Measurements from ENCODE around the gene CTAG1A. TPM values are rescaled to one million over a fixed set of nuclear protein-coding genes. Genes with fewer than 3 reads are reported as not detected.
"Not testable (repeated sequence)": the region's sequence is repeated elsewhere in the genome, so short reads cannot be mapped to it uniquely, and the experiment has no call there.

CTAG1A gene
- not detected for total RNA-seq

- DNase-seq (ENCODE audit: low spot score); intact Hi-C loops (cut with DNase I): not testable (repeated sequence)
- ATAC-seq = peak; percentile 41
These were observed at the start of gene CTAG1A for GRCh38 chrX:154584585-154585183. Gene CTAG1A, plus strand, starts transcription at chrX:154585133. Its CDS starts 74 bp downstream, at chrX:154585207.

GRCh38 chrX:154535892-154536291 lies 49.0 kb upstream of the CTAG1A start:
- intact Hi-C loops (cut with DNase I) = no loop called here
- DNase-seq (ENCODE audit: low spot score) (no peak), ATAC-seq (no peak)

GRCh38 chrX:154539077-154539476 lies 45.9 kb upstream of the CTAG1A start:
- DNase-seq (ENCODE audit: low spot score) = no peak

GRCh38 chrX:154540365-154540764 lies 44.6 kb upstream of the CTAG1A start:
- DNase-seq (ENCODE audit: low spot score); intact Hi-C loops (cut with DNase I); ATAC-seq: not testable (repeated sequence)

More at GRCh38 chrX:154539077-154539476, 45.9 kb upstream of the CTAG1A start:
- intact Hi-C loops (cut with DNase I) = no loop called here
- ATAC-seq = no peak

- peak; percentile 31 for ATAC-seq
- intact Hi-C loops (cut with DNase I) = no loop called here
- no peak for DNase-seq (ENCODE audit: low spot score)
These were observed 43.9 kb upstream of the CTAG1A start for GRCh38 chrX:154540897-154541535.

GRCh38 chrX:154541589-154541895 lies 43.4 kb upstream of the CTAG1A start:
- ATAC-seq = no peak
- intact Hi-C loops (cut with DNase I) = no loop called here
- no peak for DNase-seq (ENCODE audit: low spot score)

GRCh38 chrX:154541896-154542722 lies 42.8 kb upstream of the CTAG1A start:
- ATAC-seq = peak; percentile 74
- DNase-seq (ENCODE audit: low spot score) = peak; percentile 84
- intact Hi-C loops (cut with DNase I) = no loop called here

- ATAC-seq = no peak
- DNase-seq (ENCODE audit: low spot score) = no peak
- intact Hi-C loops (cut with DNase I) = no loop called here
These were observed 42.1 kb upstream of the CTAG1A start for GRCh38 chrX:154542723-154543424.

- ATAC-seq = no peak
- no peak for DNase-seq (ENCODE audit: low spot score)
- intact Hi-C loops (cut with DNase I) = no loop called here
These were observed 39.2 kb upstream of the CTAG1A start for GRCh38 chrX:154545673-154546274.

- intact Hi-C loops (cut with DNase I) = no loop called here
- no peak for DNase-seq (ENCODE audit: low spot score)
- peak; percentile 58 for ATAC-seq
These were observed 38.3 kb upstream of the CTAG1A start, which contains the start of gene G6PD for GRCh38 chrX:154546354-154547244. Gene G6PD, minus strand, starts transcription at chrX:154546846. Its CDS starts 691 bp downstream, at chrX:154546155.

- DNase-seq (ENCODE audit: low spot score) (peak; percentile 93), ATAC-seq (peak; percentile 95)
- intact Hi-C loops (cut with DNase I) = no loop called here
These were observed 37.5 kb upstream of the CTAG1A start, which contains the start of gene IKBKG for GRCh38 chrX:154547245-154548027. Gene IKBKG, plus strand, starts transcription at chrX:154547620. Its CDS starts 4,383 bp downstream, at chrX:154552003.

- DNase-seq (ENCODE audit: low spot score) (no peak), ATAC-seq (no peak)
- intact Hi-C loops (cut with DNase I) = no loop called here
These were observed 37.0 kb upstream of the CTAG1A start for GRCh38 chrX:154548028-154548316.

- intact Hi-C loops (cut with DNase I) = no loop called here
- no peak for DNase-seq (ENCODE audit: low spot score)
- no peak for ATAC-seq
These were observed 35.2 kb upstream of the CTAG1A start for GRCh38 chrX:154549766-154550165.

GRCh38 chrX:154552112-154552806 lies 32.7 kb upstream of the CTAG1A start:
- intact Hi-C loops (cut with DNase I); ATAC-seq: not testable (repeated sequence)

GRCh38 chrX:154558060-154558690 lies 26.8 kb upstream of the CTAG1A start:
- DNase-seq (ENCODE audit: low spot score); ATAC-seq; intact Hi-C loops (cut with DNase I): not testable (repeated sequence)

More at GRCh38 chrX:154552112-154552806, 32.7 kb upstream of the CTAG1A start:
- DNase-seq (ENCODE audit: low spot score) = not testable (repeated sequence)

GRCh38 chrX:154558896-154559295 lies 26.0 kb upstream of the CTAG1A start:
- intact Hi-C loops (cut with DNase I); DNase-seq (ENCODE audit: low spot score); ATAC-seq: not testable (repeated sequence)

All from sciatic nerve (tissue), 2 donors.